Testis (tissue), 2 donors: ENCODE measurements around the gene SYPL1.

ENCODE experiments used
- CTCF ChIP-seq, 3 experiments: fragments of 450-650 bp in 2 of 3; fragments of 200-600 bp in 1 of 3; sonication (generic) in 1 of 3; IDR thresholded peaks; one replicate each; pipeline ENCODE4 v1.5.1; 2016 to 2019; ENCODE audit warnings: antibody characterized with exemption in 3 of 3, mild to moderate bottlenecking in 2 of 3, moderate library complexity in 1 of 3
- POLR2A ChIP-seq: fragments of 450-650 bp; IDR thresholded peaks from one replicate; pipeline ENCODE4 v1.6.1; 2017; ENCODE audit warnings: antibody characterized with exemption, mild to moderate bottlenecking, moderate library complexity

- no peak for TF ChIP-seq CTCF (IDR thresholded peaks at IDR 0.05)
- TF ChIP-seq POLR2A = no peak
Measured at GRCh38 chr7:106048706-106049020, 63.4 kb downstream of the SYPL1 start.
